GM12865 (cell line): ENCODE measurements around the gene SLFN13.

ENCODE experiments used
- DNase-seq: peaks from one replicate; pipeline ENCODE4 v3.0.0; 2010; ENCODE audit warnings: low read depth
- H3K4me3 ChIP-seq: 2 replicates; pipeline ENCODE4 v1.5.1; 2011; ENCODE audit warnings: mild to moderate bottlenecking, low read depth, low read length, control low read depth
- TF ChIP-seq, protein P1 (sequence below): IDR thresholded peaks from 2 replicates; pipeline ENCODE4 v1.5.1; 2011; ENCODE audit warnings: low read length, control low read depth, low read depth, inconsistent platforms; ENCODE audit not compliant: insufficient read depth; ENCODE audit errors: missing control alignments

Gene SLFN13

DNA sequence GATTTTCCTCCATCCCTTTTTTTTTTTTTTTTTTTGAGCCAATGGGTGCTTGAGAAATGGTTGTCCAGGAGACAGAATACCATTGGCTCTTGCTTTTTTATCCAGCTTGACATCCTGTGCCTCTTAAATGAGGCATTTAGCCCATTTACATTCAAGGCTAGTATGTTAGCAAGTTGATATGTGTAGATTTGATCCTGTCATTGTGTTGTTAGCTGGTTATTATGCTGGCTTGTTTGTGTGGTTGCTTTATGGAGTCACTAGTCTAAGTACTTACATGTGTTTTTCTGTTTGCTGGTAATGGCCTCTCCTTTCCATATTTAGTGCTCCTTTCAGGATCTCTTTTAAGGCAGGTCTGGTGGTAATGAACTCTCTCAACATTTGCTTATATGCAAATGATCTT, 61.1 kb downstream of the SLFN13 start:
- TF ChIP-seq, protein P1, sequence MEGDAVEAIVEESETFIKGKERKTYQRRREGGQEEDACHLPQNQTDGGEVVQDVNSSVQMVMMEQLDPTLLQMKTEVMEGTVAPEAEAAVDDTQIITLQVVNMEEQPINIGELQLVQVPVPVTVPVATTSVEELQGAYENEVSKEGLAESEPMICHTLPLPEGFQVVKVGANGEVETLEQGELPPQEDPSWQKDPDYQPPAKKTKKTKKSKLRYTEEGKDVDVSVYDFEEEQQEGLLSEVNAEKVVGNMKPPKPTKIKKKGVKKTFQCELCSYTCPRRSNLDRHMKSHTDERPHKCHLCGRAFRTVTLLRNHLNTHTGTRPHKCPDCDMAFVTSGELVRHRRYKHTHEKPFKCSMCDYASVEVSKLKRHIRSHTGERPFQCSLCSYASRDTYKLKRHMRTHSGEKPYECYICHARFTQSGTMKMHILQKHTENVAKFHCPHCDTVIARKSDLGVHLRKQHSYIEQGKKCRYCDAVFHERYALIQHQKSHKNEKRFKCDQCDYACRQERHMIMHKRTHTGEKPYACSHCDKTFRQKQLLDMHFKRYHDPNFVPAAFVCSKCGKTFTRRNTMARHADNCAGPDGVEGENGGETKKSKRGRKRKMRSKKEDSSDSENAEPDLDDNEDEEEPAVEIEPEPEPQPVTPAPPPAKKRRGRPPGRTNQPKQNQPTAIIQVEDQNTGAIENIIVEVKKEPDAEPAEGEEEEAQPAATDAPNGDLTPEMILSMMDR, result no peak
- no peak overlapping the region for H3K4me3 ChIP-seq
- no peak for DNase-seq
